GM18873 (cell line): ENCODE data around the gene CTSW.
"Not testable (repeated sequence)": the region's sequence is repeated elsewhere in the genome, so short reads cannot be mapped to it uniquely, and the experiment has no call there.

ENCODE experiments used
- ATAC-seq: cut with Tn5 transposase; IDR thresholded peaks from one replicate; pipeline ENCODE4 v1.9.1; 2021; ENCODE audit warnings: mild to moderate bottlenecking, moderate library complexity, moderate number of reproducible peaks; ENCODE audit not compliant: unreplicated experiment, low FRiP score

Gene CTSW

DNA sequence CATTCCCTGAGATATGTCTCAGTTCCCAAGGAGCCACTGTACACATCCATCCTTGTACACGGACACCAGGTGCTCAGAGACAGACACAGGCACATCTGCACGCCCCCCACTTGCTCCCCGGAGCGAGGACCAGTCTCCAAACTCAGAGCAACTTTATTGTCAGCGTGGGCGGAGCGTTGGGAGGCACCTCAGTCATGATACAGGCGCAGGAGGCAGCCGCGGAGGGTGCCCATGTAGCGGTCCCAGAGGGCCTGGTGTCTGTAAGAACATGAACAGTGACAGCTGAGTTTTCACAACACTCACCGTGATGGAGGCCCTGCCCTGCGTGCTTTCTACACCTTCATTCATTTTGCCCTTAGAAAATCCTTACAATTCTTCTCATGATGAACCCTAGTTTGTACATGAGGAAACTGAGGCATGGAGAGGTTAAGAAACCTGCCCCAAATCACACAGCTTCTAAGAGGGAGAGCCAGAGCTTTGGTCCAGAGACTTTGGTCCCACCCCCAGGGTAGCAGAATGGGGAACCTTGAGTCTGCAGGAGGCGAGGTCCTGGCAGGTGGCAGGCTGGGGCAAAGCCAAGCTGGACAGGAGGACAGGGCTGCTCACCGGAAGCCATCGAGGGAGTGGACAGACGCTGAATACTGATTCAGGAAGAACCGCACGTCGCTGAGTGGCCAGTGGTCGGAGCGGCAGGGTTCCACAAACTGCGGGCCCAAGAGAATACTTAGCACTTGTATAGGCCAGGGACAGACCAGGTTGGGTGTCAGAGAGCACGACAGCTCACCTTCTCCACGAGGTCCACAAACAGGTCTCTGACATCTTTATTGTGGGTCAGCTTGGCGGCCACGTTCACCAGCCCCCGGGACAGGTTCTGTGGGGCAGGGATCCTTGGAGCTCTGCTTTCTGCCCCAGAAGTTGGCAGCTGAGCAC, 4.4 kb downstream of the CTSW start:
- ATAC-seq: no peak

DNA sequence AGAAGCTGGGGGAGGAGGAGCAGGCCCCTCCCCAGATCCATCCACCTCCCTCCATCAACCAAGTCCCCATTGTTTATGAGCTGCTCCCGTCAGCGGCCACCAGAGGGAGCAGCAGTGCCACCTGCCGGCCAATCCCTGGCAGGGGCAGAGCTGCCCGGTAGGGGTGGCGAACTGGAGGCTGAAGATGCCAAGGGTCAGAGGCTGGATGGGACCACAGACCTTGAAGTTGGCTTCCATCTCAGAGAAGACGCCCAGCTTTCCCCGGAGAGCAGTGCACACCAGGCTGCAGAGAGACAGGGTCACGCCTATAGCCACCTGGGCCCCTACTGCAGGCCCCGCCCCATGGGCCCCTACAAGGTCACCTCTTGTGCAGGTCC, 5.1 kb downstream of the CTSW start:
- ATAC-seq: no peak

DNA sequence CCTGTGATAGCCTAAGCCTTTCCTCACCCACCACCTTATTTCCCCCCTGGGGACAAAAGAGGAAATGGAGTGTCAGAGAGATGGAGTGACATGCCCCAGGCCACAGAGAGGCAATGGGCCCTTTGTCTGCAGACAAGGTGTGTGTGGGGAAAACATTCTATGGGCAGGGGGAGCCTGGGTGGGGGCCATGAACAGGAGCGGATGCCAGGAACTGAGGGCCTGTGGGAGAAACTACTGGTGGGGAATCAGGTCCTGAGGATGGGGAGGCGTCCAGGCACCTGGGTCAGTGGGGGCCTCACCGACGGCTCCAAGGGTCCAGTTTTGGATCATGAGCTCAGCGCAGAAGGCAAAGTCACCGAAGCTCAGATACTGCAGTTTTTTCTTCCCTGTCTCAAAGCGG, 5.6 kb downstream of the CTSW start:
- ATAC-seq: no peak

DNA sequence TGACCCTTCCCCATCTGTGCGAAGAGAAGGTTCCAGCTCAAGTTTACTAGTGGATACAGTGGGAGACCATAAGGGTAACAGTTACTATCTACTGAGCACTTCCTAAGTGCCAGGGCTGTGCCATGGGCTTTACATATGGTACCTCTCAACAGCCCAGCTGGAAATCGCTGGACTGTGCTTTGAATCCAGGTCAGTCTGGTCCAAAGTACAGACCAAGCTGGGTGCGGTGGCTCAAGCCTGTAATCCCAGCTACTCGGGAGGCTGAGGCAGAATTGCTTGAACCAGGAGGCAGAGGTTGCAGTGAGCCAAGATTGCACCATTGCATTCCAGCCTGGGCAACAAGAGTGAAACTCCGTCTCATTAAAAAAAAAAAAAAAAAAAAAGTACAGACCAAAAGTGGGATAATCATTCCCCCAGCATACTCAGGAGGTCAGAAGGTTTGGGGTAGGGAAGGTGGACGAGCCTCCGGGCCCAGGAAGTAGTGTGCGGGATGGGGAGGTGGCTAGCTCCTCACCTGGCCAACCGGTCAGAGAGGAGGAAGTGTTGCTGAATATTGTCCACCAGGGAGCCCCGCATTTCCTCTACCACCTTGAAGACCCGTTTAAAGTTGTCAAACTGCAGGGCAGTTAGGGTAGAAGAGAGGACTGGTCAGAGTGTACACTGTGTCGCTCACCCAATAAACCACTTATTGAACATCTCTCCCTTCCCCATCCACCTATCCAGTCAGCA, 6.3 kb downstream of the CTSW start:
- ATAC-seq: no peak

DNA sequence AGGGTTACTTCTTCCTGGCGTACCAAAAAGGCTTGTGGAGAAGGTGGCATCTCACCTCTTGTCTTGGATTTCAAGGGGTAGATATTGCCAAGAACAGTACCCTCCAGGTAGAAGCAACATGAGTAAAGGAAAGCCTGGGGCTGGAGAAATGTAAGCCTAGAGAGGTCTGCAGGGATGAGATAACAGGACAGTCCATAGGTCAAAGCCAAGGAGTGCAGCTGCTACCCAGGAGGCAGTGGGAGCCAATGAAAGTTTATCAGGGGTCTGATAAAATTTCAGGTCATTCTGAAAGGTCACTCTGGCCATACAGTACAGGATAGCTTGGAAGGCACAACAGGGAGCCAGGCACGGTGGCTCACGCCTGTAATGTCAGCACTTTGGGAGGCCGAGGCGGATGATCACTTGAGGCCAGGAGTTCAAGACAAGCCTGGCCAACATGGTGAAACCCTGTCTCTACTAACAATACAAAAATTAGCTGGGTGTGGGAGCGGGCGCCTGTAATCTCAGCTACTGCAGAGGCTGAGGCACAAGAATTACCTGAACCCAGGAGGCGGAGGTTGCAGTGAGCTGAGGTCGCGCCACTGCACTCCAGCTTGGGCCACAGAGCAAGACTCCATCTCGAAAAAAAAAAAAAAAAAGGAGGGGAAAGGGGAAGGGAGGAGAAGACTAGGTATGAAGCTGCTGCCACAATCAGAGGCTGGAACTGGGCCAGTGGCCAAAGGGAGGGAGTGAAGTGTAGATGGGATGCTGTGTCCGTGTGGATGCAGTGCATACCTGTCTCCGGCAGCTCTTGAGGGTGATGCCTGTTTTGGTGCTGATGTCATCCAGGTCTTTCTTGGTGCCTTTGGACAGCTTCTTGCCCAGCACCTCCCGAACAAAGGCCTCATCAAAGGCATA, 7.4 kb downstream of the CTSW start:
- ATAC-seq: no peak

DNA sequence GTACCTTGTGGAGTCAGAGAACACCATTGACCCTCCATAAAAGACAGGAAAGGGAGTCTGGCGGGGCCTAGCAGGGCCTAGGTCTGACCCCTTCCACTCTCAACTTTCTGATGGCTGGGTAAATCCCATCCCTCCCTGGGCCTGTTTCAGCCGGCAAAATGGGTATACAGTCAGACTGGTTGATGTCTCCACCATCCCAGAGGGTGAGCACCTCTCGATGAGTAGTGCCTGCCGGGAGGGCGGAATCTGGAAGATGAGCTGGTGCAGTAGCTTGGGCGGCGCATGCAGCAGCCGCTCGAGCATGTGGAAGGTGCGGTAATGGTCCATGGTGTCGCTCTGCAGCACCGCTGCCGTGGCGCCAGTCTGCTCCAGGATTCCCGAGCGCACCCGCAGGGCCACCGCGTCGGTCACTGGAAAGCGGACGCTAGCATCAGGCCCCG, 8.1 kb downstream of the CTSW start:
- no peak for ATAC-seq

DNA sequence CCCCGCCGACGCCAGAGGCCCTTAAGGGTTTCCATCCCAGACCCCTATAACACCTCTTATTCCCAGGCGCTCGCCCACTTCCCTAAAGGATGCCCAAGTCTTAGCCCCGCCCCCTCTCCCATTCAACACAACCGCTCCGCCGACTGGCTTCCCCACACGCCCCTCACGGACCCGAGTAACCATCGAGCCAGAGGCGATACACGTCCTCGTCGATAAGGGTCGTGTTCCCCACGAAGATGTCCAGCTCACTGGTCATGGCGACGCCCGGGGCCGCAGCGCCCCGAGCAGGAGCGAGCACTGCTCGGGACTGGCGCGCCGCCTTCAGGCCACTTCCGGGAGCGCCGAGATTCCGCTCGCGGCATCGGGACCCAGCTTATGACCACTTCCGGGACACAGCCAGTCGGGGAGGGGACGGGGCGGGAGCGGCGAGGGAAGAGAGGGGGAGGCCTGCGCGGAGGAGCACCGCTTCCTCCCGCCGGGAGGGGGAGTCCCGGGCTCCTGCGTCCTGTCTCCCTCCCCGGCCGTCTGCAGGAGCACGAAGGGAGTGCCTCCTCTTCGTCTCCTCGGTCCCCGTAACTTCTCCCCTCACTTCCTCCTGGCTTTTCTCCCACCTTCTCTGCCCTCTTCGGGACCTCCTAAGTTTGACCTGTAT, 8.7 kb downstream of the CTSW start, which contains the start of gene FIBP:
TSS of gene FIBP (minus strand) at position 309 of the 652 bp plus-strand sequence. CDS start at position 256, 53 bp downstream.
- peak; percentile 29 for ATAC-seq

DNA sequence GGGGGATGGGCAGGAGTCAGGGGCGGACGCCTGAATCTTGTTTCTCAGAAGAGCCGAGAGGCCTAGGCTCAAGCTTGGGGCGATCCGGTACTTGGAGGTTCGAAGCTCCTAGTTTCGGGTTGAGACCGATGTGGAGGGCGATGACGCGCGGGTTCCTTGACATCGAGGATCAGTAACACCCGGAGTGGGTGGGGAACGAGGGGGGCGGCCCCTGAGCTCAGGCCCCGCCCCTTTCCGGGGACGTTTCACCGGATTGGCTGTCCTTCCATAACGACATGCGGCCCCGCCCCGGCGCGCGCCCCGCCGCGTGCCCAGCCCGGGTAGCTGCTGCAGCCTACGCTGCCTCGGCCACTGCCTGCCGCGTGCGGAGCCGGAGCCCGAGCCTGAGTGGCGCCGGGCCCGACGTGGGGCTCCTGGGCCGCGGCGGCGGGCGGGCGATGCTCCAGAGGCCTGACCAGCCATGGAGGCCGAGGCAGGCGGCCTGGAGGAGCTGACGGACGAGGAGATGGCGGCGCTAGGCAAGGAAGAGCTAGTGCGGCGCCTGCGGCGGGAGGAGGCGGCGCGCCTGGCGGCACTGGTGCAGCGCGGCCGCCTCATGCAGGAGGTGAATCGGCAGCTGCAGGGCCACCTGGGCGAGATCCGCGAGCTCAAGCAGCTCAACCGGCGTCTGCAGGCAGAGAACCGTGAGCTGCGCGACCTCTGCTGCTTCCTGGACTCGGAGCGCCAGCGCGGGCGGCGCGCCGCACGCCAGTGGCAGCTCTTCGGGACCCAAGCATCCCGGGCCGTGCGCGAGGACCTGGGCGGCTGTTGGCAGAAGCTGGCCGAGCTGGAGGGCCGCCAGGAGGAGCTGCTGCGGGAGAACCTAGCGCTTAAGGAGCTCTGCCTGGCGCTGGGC, 10.9 kb downstream of the CTSW start, which contains the start of gene CCDC85B:
TSS of gene CCDC85B (plus strand) at position 350 of the 895 bp plus-strand sequence. CDS start at position 461, 111 bp downstream.
- peak; percentile 46 for ATAC-seq

DNA sequence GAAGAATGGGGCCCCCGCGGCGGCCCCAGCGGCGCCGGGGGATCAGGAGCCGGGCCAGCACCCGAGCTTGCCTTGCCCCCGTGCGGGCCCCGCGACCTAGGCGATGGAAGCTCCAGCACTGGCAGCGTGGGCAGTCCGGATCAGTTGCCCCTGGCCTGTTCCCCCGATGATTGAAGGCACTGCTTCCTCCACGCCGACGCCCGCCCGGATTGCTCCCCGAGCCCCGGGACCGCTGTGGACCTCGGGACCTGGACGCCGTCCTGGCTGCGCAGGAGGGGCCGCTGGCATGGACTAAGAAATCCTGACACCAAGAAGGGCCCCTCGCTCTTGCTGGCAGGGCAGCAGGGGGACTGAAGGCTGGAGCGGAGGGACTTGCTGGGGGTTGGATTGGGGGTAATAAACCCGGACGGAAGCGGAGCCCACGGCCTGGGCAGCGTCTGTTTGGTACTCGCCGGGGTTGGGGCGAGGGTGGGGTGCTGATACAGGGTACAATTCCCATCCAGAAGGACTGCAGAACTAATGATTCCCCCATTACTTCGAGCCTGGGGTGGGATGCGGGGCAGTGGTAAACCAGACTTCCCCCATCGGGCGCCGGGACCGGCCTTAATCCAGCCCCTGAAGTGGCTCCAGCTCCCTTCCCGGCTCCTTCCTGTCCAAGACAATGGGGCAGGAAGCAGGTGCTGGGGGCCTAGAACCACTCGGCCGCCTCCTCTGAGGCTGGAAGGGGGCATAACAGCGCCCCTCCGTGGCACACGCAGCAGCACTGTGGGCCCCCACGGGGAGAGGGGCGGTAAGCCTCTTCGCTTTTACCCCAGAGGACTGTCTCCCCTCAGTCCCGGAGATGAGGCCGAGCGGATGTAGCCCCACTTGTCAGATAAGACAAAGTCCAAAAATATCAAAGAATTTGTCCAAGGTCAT, 11.8 kb downstream of the CTSW start:
- no peak for ATAC-seq

DNA sequence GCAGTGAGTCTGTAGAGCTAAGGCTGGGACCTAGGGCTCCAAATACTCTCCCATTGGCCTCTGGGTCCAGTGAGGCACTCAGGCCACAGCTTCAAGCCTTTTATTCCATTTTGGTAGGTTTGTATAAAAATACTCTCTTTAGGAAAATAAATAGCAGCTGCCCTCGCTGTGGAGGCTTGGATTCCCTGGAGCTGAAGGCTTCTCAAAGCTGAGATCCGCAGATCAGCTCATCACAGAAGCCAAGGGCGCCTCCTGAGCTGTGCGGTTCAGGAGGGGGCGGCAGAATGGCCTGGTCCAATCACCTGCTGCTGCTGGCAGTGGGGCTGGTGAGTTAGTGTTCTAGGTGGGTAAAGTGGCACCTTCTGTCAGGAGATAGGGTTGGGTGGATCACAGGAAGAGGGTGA, 12.5 kb downstream of the CTSW start:
- not testable (repeated sequence) for ATAC-seq

DNA sequence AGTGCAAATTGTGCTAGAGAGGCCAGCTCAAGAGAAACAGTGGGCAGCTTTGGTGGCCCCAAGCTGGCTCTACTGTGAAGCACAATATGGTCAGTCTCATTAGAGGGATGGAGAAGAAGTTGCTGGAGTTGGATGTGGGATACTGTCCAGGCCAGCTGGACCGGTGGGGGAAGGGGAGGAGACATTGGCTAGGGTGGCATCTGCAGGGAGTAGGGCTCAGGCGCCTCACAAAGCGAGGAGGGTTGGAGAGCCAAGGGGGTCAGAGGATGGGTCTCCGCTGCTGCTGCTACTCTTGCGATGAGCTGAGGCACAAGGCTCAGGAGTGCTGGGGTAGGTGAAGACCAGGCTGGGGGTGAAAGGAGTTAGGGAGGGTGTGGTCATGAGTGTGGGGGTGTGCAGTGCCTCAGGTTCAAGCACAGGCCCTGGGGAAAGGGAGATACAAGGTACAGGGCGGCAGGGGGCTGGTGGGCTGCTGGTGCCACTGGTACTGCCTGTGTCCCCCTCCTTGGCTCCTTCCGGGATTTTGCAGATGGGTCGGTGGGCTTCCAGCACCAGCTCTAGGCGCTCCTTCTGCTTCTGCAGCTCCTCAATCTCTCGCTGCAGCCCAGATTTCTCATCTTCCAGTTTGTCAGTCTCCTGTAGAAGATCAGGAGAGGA, 13.2 kb downstream of the CTSW start:
- no peak for ATAC-seq

DNA sequence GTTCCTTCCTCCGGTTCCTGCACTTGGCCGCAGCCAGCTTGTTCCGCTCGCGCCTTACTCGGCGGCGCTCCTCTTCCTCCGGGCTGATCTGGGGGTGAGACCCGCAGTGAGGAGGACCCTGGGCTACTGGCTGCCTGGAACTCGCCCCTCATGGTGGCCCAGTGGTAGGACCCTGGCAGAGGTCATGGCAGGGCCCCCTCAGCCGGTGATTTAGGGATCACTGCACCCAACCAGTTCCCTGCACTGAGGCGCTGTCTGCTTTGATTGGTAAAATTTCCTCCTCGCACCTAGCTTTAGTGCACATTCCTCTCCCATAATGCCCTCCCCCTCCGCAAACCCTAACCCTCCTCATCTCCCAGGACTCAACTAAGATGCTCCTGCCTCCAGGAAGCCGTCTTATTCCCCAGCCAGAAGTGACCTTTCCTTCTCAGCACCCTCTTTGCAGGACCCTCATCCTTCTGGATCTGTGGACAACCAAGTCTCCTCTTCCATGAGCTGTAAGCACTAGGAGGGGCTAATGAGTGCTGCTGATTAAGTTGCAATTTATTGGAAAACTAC, 14.5 kb downstream of the CTSW start:
- ATAC-seq: no peak

DNA sequence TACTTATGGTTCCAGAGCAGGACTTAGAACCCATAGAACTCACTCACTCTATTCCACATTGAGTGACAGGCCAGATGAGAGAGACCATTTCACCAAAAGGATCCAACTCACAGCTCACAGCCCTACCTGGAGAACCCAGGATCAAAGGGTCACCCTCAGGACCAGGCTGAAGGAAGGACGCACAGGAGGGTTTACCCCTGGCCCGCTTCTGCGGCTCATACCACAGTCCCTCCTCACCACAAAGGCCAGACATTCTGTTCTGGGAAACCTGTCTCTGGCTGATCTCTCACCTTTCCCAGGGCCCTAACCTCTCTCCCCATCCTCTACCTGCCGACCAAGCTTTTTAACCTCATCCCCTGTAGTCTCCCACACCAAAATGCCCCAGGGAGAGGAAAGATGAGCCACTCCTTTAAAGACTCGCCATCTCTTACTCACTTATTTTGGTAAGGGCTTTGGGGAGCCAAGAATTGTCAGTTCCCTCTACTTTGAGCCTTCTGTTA, 15.9 kb downstream of the CTSW start:
- no peak for ATAC-seq

DNA sequence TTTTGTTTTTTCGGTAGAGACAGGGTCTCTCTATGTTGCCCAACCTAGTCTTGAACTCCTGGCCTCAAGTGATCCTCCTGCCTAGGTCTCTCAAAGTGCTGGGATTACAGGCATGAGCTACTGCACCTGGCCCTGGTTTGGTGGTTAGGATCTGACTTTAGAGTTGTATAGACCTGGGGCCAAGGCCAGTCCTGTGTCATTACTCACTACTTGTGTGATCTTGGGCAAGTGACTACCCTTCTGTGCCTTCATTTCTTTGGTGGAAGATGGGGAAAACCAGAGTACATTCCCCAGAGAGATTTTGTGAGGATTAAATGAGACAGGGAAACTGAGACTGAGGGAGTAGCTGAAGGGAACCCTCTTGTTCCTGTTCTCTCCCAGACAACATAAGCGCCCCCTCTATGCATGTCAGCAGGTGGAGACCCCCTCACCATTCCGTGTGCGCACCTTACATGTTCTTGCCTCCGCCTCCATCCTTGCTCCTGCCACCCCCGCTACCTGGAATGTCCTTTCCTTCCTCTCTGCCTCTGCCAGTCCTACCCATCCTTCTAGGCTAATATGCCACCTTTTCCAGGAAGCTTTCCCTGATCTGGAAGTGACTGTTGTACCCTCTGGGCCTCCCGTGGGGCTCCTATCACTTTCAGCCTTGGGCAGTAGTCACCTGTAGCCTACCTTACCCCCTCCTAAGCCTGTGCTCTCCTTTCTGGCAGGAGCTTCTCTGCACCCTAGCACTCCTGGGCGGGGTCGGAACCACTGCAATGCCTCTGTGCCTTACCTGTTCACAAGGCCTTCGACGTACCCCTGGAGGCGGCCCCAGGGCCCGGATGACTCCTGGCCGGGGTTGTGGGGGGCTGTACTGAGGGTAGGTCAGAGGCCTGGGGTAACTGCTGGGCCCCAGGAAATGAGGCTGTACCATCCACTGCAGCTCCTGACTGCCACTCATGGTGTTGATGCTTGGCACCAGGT, 16.7 kb downstream of the CTSW start:
- no peak for ATAC-seq

DNA sequence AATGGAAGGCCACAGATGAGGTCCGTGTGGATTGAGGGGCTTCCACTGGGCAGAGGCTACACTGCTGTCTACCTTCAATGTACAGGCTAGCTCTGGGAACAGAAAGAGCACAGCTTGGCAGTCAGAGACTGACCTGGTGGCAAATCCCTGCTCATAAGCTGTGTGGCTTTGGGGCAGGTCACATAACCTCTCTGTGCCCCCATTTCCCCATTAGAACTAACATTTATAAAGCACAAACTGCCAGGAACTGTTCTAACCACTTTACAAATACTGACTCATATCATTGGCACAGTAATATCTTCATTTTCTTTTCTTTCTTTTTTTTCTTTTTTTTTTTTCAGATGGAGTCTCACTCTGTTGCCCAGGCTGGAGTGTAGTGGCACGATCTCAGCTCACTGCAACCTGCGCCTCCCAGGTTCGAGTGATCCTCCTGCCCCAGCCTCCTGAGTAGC, 17.4 kb downstream of the CTSW start:
- ATAC-seq: no peak
